Astrocyte (in vitro differentiated cells and primary cell): Measurements from ENCODE around the gene DOCK7.

Experiments used
- CTCF ChIP-seq: IDR thresholded peaks from 2 replicates; pipeline ENCODE4 v1.5.1; 2011; ENCODE audit warnings: low read depth, mild to moderate bottlenecking, inconsistent platforms, low read length, moderate library complexity; ENCODE audit not compliant: insufficient read depth
- EZH2 ChIP-seq: IDR thresholded peaks from 2 replicates; pipeline ENCODE4 v1.6.1; 2012; ENCODE audit warnings: mild to moderate bottlenecking, low read length, inconsistent platforms; ENCODE audit not compliant: insufficient read depth

GRCh38 chr1:62513013-62513412 is 175.2 kb downstream of the DOCK7 start:
- no peak for TF ChIP-seq CTCF
- no peak for TF ChIP-seq EZH2
